H1 (cell line): ENCODE data around the gene DCTN2. TPM values are rescaled to one million over a fixed set of nuclear protein-coding genes. Genes with fewer than 3 reads are reported as not detected.

ENCODE experiments used
- CTCF ChIA-PET: fragments of 300-600 bp; sonication (Branson Sonifier 250); formaldehyde crosslinking; loops from one replicate; lab custom pipeline; 2021; ENCODE audit not compliant: partially characterized antibody; lab: Charles Lee
- POLR2A ChIA-PET: fragments of 300-600 bp; sonication (Branson Sonifier 250); formaldehyde crosslinking; loops from one replicate; lab custom pipeline; 2021; ENCODE audit warnings: inconsistent platforms; ENCODE audit not compliant: partially characterized antibody; lab: Charles Lee
- DNase-seq, 2 experiments: peaks; one replicate each; pipeline versions ENCODE4 v3.0.0 to v3.0.0-alpha.2; 2010 to 2022; ENCODE audit warnings: low spot score in 2 of 2, low read depth in 1 of 2, mixed read lengths in 1 of 2
- FAIRE-seq: peaks from 2 replicates; lab custom pipeline; 2011; peaks lifted over from hg19 to GRCh38; lab: Jason Lieb, UNC
- H2AFZ ChIP-seq: 2 replicates; pipeline ENCODE4 v1.8.1; 2012; ENCODE audit warnings: low read length, inconsistent platforms
- H2AK5ac ChIP-seq: 2 replicates; pipeline ENCODE4 v1.6.1; 2013; ENCODE audit warnings: low read depth, low read length
- H2BK120ac ChIP-seq: replicated peaks from 2 replicates; pipeline ENCODE3; 2013; ENCODE audit warnings: low read depth, low read length, inconsistent platforms
- H2BK12ac ChIP-seq: 2 replicates; pipeline ENCODE4 v1.6.1; 2013; ENCODE audit warnings: low read depth, low read length
- H2BK15ac ChIP-seq: 2 replicates; pipeline ENCODE4 v1.6.1; 2013; ENCODE audit warnings: low read length
- H2BK20ac ChIP-seq: 2 replicates; pipeline ENCODE4 v1.6.1; 2013; ENCODE audit warnings: low read length
- H2BK5ac ChIP-seq: 2 replicates; pipeline ENCODE4 v1.6.1; 2013; ENCODE audit warnings: low read depth, low read length
- H3K14ac ChIP-seq: 2 replicates; pipeline ENCODE4 v1.6.1; 2013; ENCODE audit warnings: inconsistent platforms; ENCODE audit not compliant: insufficient read length
- H3K18ac ChIP-seq: 2 replicates; pipeline ENCODE4 v1.6.1; 2013; ENCODE audit warnings: low read length; ENCODE audit errors: extremely low read depth
- H3K23ac ChIP-seq: 2 replicates; pipeline ENCODE4 v1.6.1; 2013; ENCODE audit warnings: inconsistent platforms; ENCODE audit not compliant: insufficient read length
- H3K23me2 ChIP-seq: 2 replicates; pipeline ENCODE4 v1.6.1; 2013; ENCODE audit warnings: low read depth, low read length
- H3K27ac ChIP-seq: 2 replicates; pipeline ENCODE4 v1.6.1; 2011; ENCODE audit warnings: low read depth, low read length, inconsistent platforms
- H3K27me3 ChIP-seq, 4 experiments: replicated peaks in 1 of 4; 1 replicate in 1 of 4; 2 replicates in 3 of 4; pipeline versions ENCODE4 v1.6.1 to v1.8.1; 2011 to 2013; ENCODE audit warnings: low read length in 3 of 4, mild to moderate bottlenecking in 3 of 4, inconsistent platforms in 2 of 4, mixed read lengths in 2 of 4, moderate library complexity in 1 of 4; ENCODE audit not compliant: control insufficient read depth in 3 of 4, insufficient read depth in 3 of 4; ENCODE audit errors: extremely low read depth in 1 of 4
- H3K36me3 ChIP-seq, 4 experiments: 2 replicates each; pipeline versions ENCODE4 v1.6.1 to v1.8.1; 2011 to 2013; ENCODE audit warnings: mild to moderate bottlenecking in 4 of 4, low read length in 3 of 4, moderate library complexity in 2 of 4, control low read depth in 1 of 4, inconsistent platforms in 1 of 4; ENCODE audit not compliant: insufficient read depth in 4 of 4, control insufficient read depth in 2 of 4
- H3K4ac ChIP-seq: replicated peaks from 2 replicates; pipeline ENCODE3; 2013; ENCODE audit warnings: low read length, low read depth, mixed read lengths, inconsistent platforms; ENCODE audit not compliant: insufficient read length
- H3K4me1 ChIP-seq, 4 experiments: replicated peaks in 1 of 4; 1 replicate in 1 of 4; 2 replicates in 3 of 4; pipeline versions ENCODE4 v1.6.1 to v1.8.1; 2011 to 2013; ENCODE audit warnings: low read length in 3 of 4, inconsistent platforms in 2 of 4, mixed read lengths in 1 of 4; ENCODE audit not compliant: insufficient read depth in 4 of 4, control insufficient read depth in 3 of 4
- H3K4me2 ChIP-seq, 2 experiments: 2 replicates each; pipeline versions ENCODE4 v1.6.1 to v1.8.1; 2011 to 2013; ENCODE audit warnings: low read depth in 2 of 2, low read length in 2 of 2, control low read depth in 1 of 2, inconsistent platforms in 1 of 2, mild to moderate bottlenecking in 1 of 2; ENCODE audit not compliant: insufficient read depth in 1 of 2
- H3K4me3 ChIP-seq, 4 experiments: fragments of 200-600, 300-600 bp in 1 of 4; sonication (generic), shearing (Covaris generic), sonication (Bioruptor Twin) in 1 of 4; 2 replicates each; pipeline versions ENCODE4 v1.5.1 to v1.8.1; 2011 to 2016; ENCODE audit warnings: low read length in 4 of 4, low read depth in 3 of 4, control low read depth in 2 of 4, inconsistent platforms in 2 of 4, mild to moderate bottlenecking in 2 of 4, mixed read lengths in 1 of 4, moderate library complexity in 1 of 4; ENCODE audit not compliant: insufficient read depth in 2 of 4; ENCODE audit errors: extremely low read depth in 1 of 4
- H3K56ac ChIP-seq: replicated peaks from 2 replicates; pipeline ENCODE3; 2013; ENCODE audit warnings: low read depth, mild to moderate bottlenecking, mixed read lengths, low read length, inconsistent platforms; ENCODE audit not compliant: insufficient read length
- H3K79me1 ChIP-seq: 2 replicates; pipeline ENCODE4 v1.6.1; 2013; ENCODE audit warnings: low read depth, low read length, control low read depth
- H3K79me2 ChIP-seq, 2 experiments: 2 replicates each; pipeline versions ENCODE4 v1.6.1 to v1.8.1; 2012 to 2013; ENCODE audit warnings: low read length in 2 of 2, mild to moderate bottlenecking in 2 of 2, inconsistent platforms in 1 of 2; ENCODE audit not compliant: insufficient read depth in 2 of 2, control insufficient read depth in 1 of 2
- H3K9ac ChIP-seq, 4 experiments: replicated peaks in 1 of 4; 1 replicate in 1 of 4; 2 replicates in 3 of 4; pipeline versions ENCODE4 v1.6.1 to v1.8.1; 2011 to 2013; ENCODE audit warnings: low read depth in 3 of 4, low read length in 3 of 4, control low read depth in 2 of 4, mild to moderate bottlenecking in 2 of 4, moderate library complexity in 2 of 4, inconsistent platforms in 1 of 4; ENCODE audit errors: extremely low read depth in 1 of 4
- H3K9me3 ChIP-seq, 2 experiments: 2 replicates each; pipeline versions ENCODE4 v1.6.1 to v1.8.1; 2012 to 2013; ENCODE audit warnings: mild to moderate bottlenecking in 2 of 2, moderate library complexity in 2 of 2, control low read depth in 1 of 2, inconsistent platforms in 1 of 2, low read depth in 1 of 2, low read length in 1 of 2, mixed read lengths in 1 of 2; ENCODE audit not compliant: insufficient read depth in 2 of 2
- H4K20me1 ChIP-seq, 2 experiments: replicated peaks in 1 of 2; 2 replicates each; pipeline versions ENCODE3 to v1.8.1; 2011 to 2013; ENCODE audit warnings: inconsistent platforms in 2 of 2, low read length in 2 of 2, mild to moderate bottlenecking in 1 of 2; ENCODE audit not compliant: insufficient read depth in 2 of 2, control insufficient read depth in 1 of 2
- H4K5ac ChIP-seq: 2 replicates; pipeline ENCODE4 v1.6.1; 2013; ENCODE audit warnings: low read length, low read depth, mixed read lengths, inconsistent platforms; ENCODE audit not compliant: insufficient read length
- H4K8ac ChIP-seq: 2 replicates; pipeline ENCODE4 v1.8.0; 2013; ENCODE audit warnings: mild to moderate bottlenecking, moderate library complexity, low read length, inconsistent platforms; ENCODE audit not compliant: insufficient read depth; ENCODE audit errors: extremely low read depth
- H4K91ac ChIP-seq: replicated peaks from 2 replicates; pipeline ENCODE3; 2013; ENCODE audit warnings: low read length, mixed read lengths, inconsistent platforms; ENCODE audit not compliant: insufficient read length
- BCL11A ChIP-seq, 2 experiments: IDR thresholded peaks; one replicate each; pipeline ENCODE4 v1.6.1; 2011; ENCODE audit warnings: low read depth in 2 of 2, low read length in 2 of 2, mild to moderate bottlenecking in 2 of 2
- BRCA1 ChIP-seq: IDR thresholded peaks from 2 replicates; pipeline ENCODE4 v1.6.1; 2012; ENCODE audit warnings: low read depth, low read length, improper control_type of control experiment
- JUND ChIP-seq: IDR thresholded peaks from 2 replicates; pipeline ENCODE4 v1.6.1; 2011; ENCODE audit warnings: mild to moderate bottlenecking, improper control_type of control experiment, low read length
- PHF8 ChIP-seq: fragments of 200-600 bp; sonication (generic); conservative IDR thresholded peaks from 2 replicates; pipeline ENCODE4 v1.7.1; 2012; ENCODE audit warnings: low read depth, mild to moderate bottlenecking, inconsistent platforms, low read length, moderate library complexity
- SP2 ChIP-seq: IDR thresholded peaks from 2 replicates; pipeline ENCODE4 v1.6.1; 2012; ENCODE audit warnings: mild to moderate bottlenecking, low read length, inconsistent platforms
- SRF ChIP-seq: IDR thresholded peaks from 2 replicates; pipeline ENCODE4 v1.6.1; 2011; ENCODE audit warnings: mild to moderate bottlenecking, low read depth, low read length, moderate library complexity
- TAF7 ChIP-seq: optimal IDR thresholded peaks from 2 replicates; pipeline ENCODE3; 2011; ENCODE audit warnings: low read depth, mild to moderate bottlenecking, inconsistent platforms, low read length, moderate library complexity, borderline replicate concordance
- USF2 ChIP-seq: IDR thresholded peaks from 2 replicates; pipeline ENCODE4 v1.6.1; 2011; ENCODE audit warnings: low read length, improper control_type of control experiment
- WGBS, 2 experiments: shearing (Covaris generic) in 1 of 2; methylation state at CpG; one replicate each; pipeline versions ENCODE4 v1.1.6 to v1.1.7; 2013 to 2015; ENCODE audit warnings: low lambda C conversion rate in 2 of 2, mixed read lengths in 2 of 2, inconsistent platforms in 1 of 2, low coverage in 1 of 2, missing lambda C conversion rate in 1 of 2; ENCODE audit not compliant: insufficient replicate concordance in 2 of 2, insufficient coverage in 1 of 2, insufficient read length in 1 of 2; ENCODE audit errors: extremely low coverage in 1 of 2, missing lambda C conversion rate in 1 of 2; 5-methylcytosine and 5-hydroxymethylcytosine counted together
- polyA plus RNA-seq, 7 experiments: library from polyadenylated mRNA; depleted of rRNA in 3 of 7; stranded (reverse) in 5 of 7; unstranded in 2 of 7; fragments of >200 nt in 5 of 7; fragments of 200-250 nt in 2 of 7; gene quantifications; 1 replicate in 5 of 7; 2 replicates in 1 of 7; 4 replicates in 1 of 7; pipeline versions ENCODE4 v1.2.1 to v1.2.3, GENCODE V29; 2011 to 2013; ENCODE audit warnings: missing spikeins in 2 of 7, mixed read lengths in 2 of 7
- total RNA-seq: library from RNA; stranded (reverse); fragmentation: NEBNext Ultra II Directional; extraction: Animal tissue kit (Norgen Biotek cat#: 25700); gene quantifications from 2 replicates; pipeline ENCODE4 v1.2.1, GENCODE V29; 2021
- TF ChIP-seq, protein P1 (sequence below): IDR thresholded peaks from 2 replicates; pipeline ENCODE4 v1.6.1; 2011; ENCODE audit warnings: low read depth, mild to moderate bottlenecking, low read length; ENCODE audit not compliant: insufficient read depth

DCTN2 gene
- total and polyA plus RNA-seq, 2 of the 8 experiments (the other 6 are each of a cell fraction or from before 2014, with no cell fraction given): 90.3 to 91.9 TPM

- Histone ChIP-seq H2AK5ac (no peak overlapping the region), H3K79me2 (peaks cover 4 to 6% of the 10 kb centered on the region in 2 experiments), H4K8ac (no peak overlapping the region), H3K9ac (no peak overlapping the region), H3K23ac (no peak overlapping the region), H4K91ac (no peak overlapping the region), H3K4me1 (no peaks in the 10 kb centered on the region; a peak in 2 of 7 replicates), H2AFZ (0 out of 2 replicates have a peak overlapping the region, but pooled peaks have one; percentile 36), H4K20me1 (no peaks in the 10 kb centered on the region), H3K18ac (no peak overlapping the region), H3K27ac (no peak overlapping the region), H3K4ac (no peak overlapping the region), H2BK20ac (0 out of 2 replicates have a peak overlapping the region, but pooled peaks have one; percentile 3), H3K27me3 (no peaks in the 10 kb centered on the region), H3K79me1 (0 out of 2 replicates have a peak, but pooled peaks cover under 1% of the 10 kb centered on the region), H2BK12ac (no peak overlapping the region), H2BK120ac (no peak overlapping the region), H3K36me3 (no peaks in the 10 kb centered on the region), H4K5ac (no peak overlapping the region), H2BK15ac (no peak overlapping the region), H3K14ac (no peak overlapping the region), H3K9me3 (no peaks in the 10 kb centered on the region), H3K4me3 (no peak overlapping the region), H3K4me2 (no peak overlapping the region), H2BK5ac (no peak overlapping the region), H3K23me2 (peaks cover under 1% of the 10 kb centered on the region; the same call in 1 of the 2 replicates), H3K56ac (peak overlapping the region; percentile 64)
- POLR2A ChIA-PET: interaction anchor here (1.2 kb wide), 1 partner anchor 54 kb away, joined by 4 read pairs; no protein-coding TSS in a partner anchor
- DNase-seq: no peak
- WGBS, 2 experiments: 54% methylated on average over 5 of the region's 5 CpGs; no CpG with 5 or more reads in 1 of the 2 experiments
- FAIRE-seq: no peak
- CTCF ChIA-PET: interaction anchor here (6.1 to 25.1 kb wide), 2 partner anchors 8 to 26 kb away, joined by 34 to 441 read pairs; partner anchors contain the start of genes GLI1 and INHBE
- TF ChIP-seq JUND (no peak), SRF (no peak), PHF8 (no peak), USF2 (no peak), TAF7 (no peak), SP2 (no peak), BRCA1 (no peak), BCL11A (IDR thresholded peaks at IDR 0.05; ENCODE audit: low read depth in 2 of 2, low read length in 2 of 2) (no peak)
- TF ChIP-seq, protein P1, sequence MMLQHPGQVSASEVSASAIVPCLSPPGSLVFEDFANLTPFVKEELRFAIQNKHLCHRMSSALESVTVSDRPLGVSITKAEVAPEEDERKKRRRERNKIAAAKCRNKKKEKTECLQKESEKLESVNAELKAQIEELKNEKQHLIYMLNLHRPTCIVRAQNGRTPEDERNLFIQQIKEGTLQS: no peak
Measured at GRCh38 chr12:57483466-57483865, 63.5 kb downstream of the DCTN2 start.
